Right lobe of liver (tissue), 4 donors: ENCODE data around the gene CHMP4B.

Experiments used
- POLR2A ChIP-seq: fragments of 450-650 bp; IDR thresholded peaks from one replicate; pipeline ENCODE4 v1.6.1; 2017; ENCODE audit warnings: antibody characterized with exemption, mild to moderate bottlenecking
- TF ChIP-seq, protein P1 (sequence below), 4 donors: fragments of 200-600 bp in 3 of 4; fragments of 450-650 bp in 1 of 4; IDR thresholded peaks; one replicate each; pipeline versions ENCODE4 v1.5.1 to v1.8.0; 2016 to 2022; ENCODE audit warnings: antibody characterized with exemption in 4 of 4, mild to moderate bottlenecking in 2 of 4
- donor health status: DM: no; HTN: no; CAD: no.
- donor health status: DM: no; HTN: no; CAD: no.
- donor health status: DM: no; HTN: yes; CAD: no.

GRCh38 chr20:33880396-33880795 lies 69.2 kb downstream of the CHMP4B start:
- TF ChIP-seq POLR2A, result no peak
- TF ChIP-seq, protein P1, sequence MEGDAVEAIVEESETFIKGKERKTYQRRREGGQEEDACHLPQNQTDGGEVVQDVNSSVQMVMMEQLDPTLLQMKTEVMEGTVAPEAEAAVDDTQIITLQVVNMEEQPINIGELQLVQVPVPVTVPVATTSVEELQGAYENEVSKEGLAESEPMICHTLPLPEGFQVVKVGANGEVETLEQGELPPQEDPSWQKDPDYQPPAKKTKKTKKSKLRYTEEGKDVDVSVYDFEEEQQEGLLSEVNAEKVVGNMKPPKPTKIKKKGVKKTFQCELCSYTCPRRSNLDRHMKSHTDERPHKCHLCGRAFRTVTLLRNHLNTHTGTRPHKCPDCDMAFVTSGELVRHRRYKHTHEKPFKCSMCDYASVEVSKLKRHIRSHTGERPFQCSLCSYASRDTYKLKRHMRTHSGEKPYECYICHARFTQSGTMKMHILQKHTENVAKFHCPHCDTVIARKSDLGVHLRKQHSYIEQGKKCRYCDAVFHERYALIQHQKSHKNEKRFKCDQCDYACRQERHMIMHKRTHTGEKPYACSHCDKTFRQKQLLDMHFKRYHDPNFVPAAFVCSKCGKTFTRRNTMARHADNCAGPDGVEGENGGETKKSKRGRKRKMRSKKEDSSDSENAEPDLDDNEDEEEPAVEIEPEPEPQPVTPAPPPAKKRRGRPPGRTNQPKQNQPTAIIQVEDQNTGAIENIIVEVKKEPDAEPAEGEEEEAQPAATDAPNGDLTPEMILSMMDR (IDR thresholded peaks at IDR 0.05), result no peak
